ENCODE measurements around the gene LPAR3.

- TF ChIP-seq POLR2A (IDR thresholded peaks at IDR 0.05; ENCODE audit: low read depth, low read length) (no peak), CTCF (conservative IDR thresholded peaks at IDR 0.05; ENCODE audit: low read depth, low read length) (no peak)
Observed at GRCh38 chr1:84939151-84939550, 46.1 kb upstream of the LPAR3 start.

All from IMR-90 (cell line).